ENCODE measurements around the gene INO80C. TPM values are rescaled to one million over a fixed set of nuclear protein-coding genes. Genes with fewer than 3 reads are reported as not detected.

INO80C gene
- total RNA-seq, 6 experiments from 2014 or later, result 10.4 to 13.3 (median 12.1) TPM

DNA sequence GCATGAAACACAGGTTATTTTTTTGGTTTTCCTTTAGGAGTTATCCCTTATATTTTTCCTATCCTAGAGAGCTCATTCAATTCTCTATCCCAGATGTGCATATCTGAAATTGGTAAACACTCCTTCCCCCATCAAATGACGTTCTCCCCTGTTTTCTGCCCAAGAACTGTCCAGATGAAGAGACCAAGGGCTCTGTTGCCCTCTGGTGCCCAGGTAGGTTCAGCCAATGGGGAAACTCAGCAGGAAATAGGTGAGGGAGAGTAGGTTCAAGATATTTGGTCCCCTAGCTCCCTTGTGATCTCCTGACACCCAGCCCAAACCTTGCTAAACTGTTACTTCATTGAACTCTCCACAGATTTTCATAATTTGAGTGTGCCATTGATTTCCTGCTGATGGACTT is 14.1 kb upstream of the INO80C start:
- no peak for TF ChIP-seq CTCF (IDR thresholded peaks at IDR 0.05)
- Mint-ChIP-seq H3K36me3 (ENCODE audit: low read depth) (no peaks in the 10 kb centered on the region), H3K4me3 (no peak overlapping the region), H3K27ac (no peak overlapping the region), H3K4me1 (ENCODE audit: low read depth) (peaks cover 32% of the 10 kb centered on the region), H3K27me3 (ENCODE audit: insufficient read depth) (peaks cover 5% of the 10 kb centered on the region), H3K9me3 (no peaks in the 10 kb centered on the region)
- DNase-seq, result no peak

- peaks cover 32% of the 10 kb centered on the region for H3K4me1 Mint-ChIP-seq (ENCODE audit: low read depth)
- no peaks in the 10 kb centered on the region for H3K9me3 Mint-ChIP-seq
- TF ChIP-seq CTCF (IDR thresholded peaks at IDR 0.05), result no peak
- peaks cover 5% of the 10 kb centered on the region for H3K27me3 Mint-ChIP-seq (ENCODE audit: insufficient read depth)
- no peak overlapping the region for H3K4me3 Mint-ChIP-seq
- no peaks in the 10 kb centered on the region for H3K36me3 Mint-ChIP-seq (ENCODE audit: low read depth)
- no peak overlapping the region for H3K27ac Mint-ChIP-seq
- no peak for DNase-seq
These were observed 13.7 kb upstream of the INO80C start for GRCh38 chr18:35511428-35511827.

DNA sequence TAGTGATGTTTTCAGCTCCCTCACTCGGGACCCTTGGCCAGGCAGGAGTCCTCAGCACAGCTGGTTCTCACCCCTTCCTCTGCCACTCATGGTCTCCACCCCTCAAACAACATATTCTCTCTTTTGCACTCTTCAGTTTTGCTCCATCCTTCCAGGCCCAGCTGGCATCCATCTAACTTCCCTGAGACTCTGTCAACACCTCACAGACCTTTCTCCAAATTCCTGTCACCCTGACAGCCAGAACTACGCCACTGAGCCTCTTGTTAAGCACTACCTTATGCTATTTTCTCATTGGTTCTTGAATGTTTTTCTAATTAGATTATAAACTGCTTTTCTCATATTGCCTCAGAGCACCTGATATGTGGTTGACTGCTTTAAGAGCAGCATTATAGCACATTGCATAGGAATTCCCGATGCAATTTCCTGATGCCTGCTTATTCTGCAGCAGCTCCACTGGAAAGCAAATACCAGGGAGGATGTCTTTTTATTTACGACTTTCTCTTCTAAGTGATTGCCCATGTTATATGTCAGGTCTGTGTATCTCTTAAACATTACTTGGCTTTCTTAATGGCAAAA is 12.4 kb upstream of the INO80C start:
- no peak overlapping the region for H3K4me3 Mint-ChIP-seq
- H3K27me3 Mint-ChIP-seq (ENCODE audit: insufficient read depth), result peaks cover 12% of the 10 kb centered on the region
- H3K4me1 Mint-ChIP-seq (ENCODE audit: low read depth), result peaks cover 21% of the 10 kb centered on the region
- no peaks in the 10 kb centered on the region for H3K9me3 Mint-ChIP-seq
- no peak for DNase-seq
- no peak overlapping the region for H3K27ac Mint-ChIP-seq
- no peak for TF ChIP-seq CTCF (IDR thresholded peaks at IDR 0.05)
- H3K36me3 Mint-ChIP-seq (ENCODE audit: low read depth), result no peaks in the 10 kb centered on the region

- Mint-ChIP-seq H3K9me3 (no peaks in the 10 kb centered on the region), H3K27ac (no peak overlapping the region), H3K4me1 (ENCODE audit: low read depth) (peaks cover 8% of the 10 kb centered on the region), H3K4me3 (no peak overlapping the region), H3K36me3 (ENCODE audit: low read depth) (no peaks in the 10 kb centered on the region), H3K27me3 (ENCODE audit: insufficient read depth) (peaks cover 13% of the 10 kb centered on the region)
- TF ChIP-seq CTCF (IDR thresholded peaks at IDR 0.05), result no peak
- no peak for DNase-seq
These were observed 11.1 kb upstream of the INO80C start for GRCh38 chr18:35508746-35509338.

DNA sequence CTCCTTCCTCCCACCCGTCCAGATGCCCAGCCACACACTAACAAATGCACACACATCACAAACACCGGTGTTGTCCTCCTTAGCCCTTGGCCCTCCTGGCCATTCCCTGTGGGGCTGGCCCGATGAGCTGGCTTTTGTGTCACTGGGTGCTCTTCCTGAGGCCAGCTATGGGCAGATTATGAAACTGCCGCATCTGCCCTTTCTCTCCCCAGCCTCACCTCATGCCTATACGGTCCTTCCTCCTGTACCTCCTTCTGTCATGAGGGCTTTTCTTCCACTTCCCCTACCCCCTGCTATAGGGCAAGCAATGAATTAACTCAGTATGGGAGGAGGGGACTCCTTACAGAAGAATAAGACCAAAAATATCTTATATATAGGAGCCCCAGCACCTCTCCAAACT is 10.3 kb upstream of the INO80C start:
- Mint-ChIP-seq H3K27ac (no peak overlapping the region), H3K4me3 (no peak overlapping the region), H3K4me1 (ENCODE audit: low read depth) (peaks cover under 1% of the 10 kb centered on the region; the same call in 1 of the 2 replicates), H3K27me3 (ENCODE audit: insufficient read depth) (peaks cover 14% of the 10 kb centered on the region), H3K9me3 (no peaks in the 10 kb centered on the region), H3K36me3 (ENCODE audit: low read depth) (no peaks in the 10 kb centered on the region)
- no peak for DNase-seq
- no peak for TF ChIP-seq CTCF (IDR thresholded peaks at IDR 0.05)

Measured in HFFc6 (cell line).